Activated CD4-positive, alpha-beta T cell treated with anti-CD3 and anti-CD28 coated beads, Interleukin-2, amount 10 ng/mL, durations not matched to agents 7 days and 5 days (primary cell): ENCODE data around the gene VAV2. TPM values are rescaled to one million over a fixed set of nuclear protein-coding genes. Genes with fewer than 3 reads are reported as not detected.
"Not testable (repeated sequence)": the region's sequence is repeated elsewhere in the genome, so short reads cannot be mapped to it uniquely, and the experiment has no call there.

Source experiments
- CTCF ChIA-PET: fragments of 350-600 bp; sonication (Branson Sonifier 250); formaldehyde crosslinking; loops from one replicate; lab custom pipeline; 2021; ENCODE audit warnings: antibody characterized with exemption; lab: Charles Lee
- POLR2A ChIA-PET: fragments of 350-600 bp; sonication (Branson Sonifier 250); formaldehyde crosslinking; loops from one replicate; lab custom pipeline; 2021; ENCODE audit warnings: antibody characterized with exemption; lab: Charles Lee
- DNase-seq: peaks from one replicate; pipeline ENCODE4 v3.0.0-alpha.2; 2020
- H3K27ac Mint-ChIP-seq: one replicate; pipeline ENCODE4 v1.8.0; 2021; ENCODE audit warnings: mild to moderate bottlenecking, moderate library complexity, mixed read lengths
- H3K27me3 Mint-ChIP-seq: one replicate; pipeline ENCODE4 v1.8.0; 2021; ENCODE audit warnings: mixed read lengths
- H3K36me3 Mint-ChIP-seq: one replicate; pipeline ENCODE4 v1.8.0; 2021; ENCODE audit warnings: low read depth, mixed read lengths
- H3K4me1 Mint-ChIP-seq: one replicate; pipeline ENCODE4 v1.8.0; 2021; ENCODE audit warnings: mixed read lengths
- H3K4me3 Mint-ChIP-seq: one replicate; pipeline ENCODE4 v1.8.0; 2021; ENCODE audit warnings: mild to moderate bottlenecking, moderate library complexity, mixed read lengths
- H3K9me3 Mint-ChIP-seq: one replicate; pipeline ENCODE4 v1.8.0; 2021; ENCODE audit warnings: mixed read lengths
- total RNA-seq, 2 experiments: library from RNA; stranded (reverse); gene quantifications; one replicate each; pipeline ENCODE4 v1.2.3, GENCODE V29; 2021

Gene VAV2
- total RNA-seq, 2 experiments from 2014 or later = 6.2 TPM

DNA sequence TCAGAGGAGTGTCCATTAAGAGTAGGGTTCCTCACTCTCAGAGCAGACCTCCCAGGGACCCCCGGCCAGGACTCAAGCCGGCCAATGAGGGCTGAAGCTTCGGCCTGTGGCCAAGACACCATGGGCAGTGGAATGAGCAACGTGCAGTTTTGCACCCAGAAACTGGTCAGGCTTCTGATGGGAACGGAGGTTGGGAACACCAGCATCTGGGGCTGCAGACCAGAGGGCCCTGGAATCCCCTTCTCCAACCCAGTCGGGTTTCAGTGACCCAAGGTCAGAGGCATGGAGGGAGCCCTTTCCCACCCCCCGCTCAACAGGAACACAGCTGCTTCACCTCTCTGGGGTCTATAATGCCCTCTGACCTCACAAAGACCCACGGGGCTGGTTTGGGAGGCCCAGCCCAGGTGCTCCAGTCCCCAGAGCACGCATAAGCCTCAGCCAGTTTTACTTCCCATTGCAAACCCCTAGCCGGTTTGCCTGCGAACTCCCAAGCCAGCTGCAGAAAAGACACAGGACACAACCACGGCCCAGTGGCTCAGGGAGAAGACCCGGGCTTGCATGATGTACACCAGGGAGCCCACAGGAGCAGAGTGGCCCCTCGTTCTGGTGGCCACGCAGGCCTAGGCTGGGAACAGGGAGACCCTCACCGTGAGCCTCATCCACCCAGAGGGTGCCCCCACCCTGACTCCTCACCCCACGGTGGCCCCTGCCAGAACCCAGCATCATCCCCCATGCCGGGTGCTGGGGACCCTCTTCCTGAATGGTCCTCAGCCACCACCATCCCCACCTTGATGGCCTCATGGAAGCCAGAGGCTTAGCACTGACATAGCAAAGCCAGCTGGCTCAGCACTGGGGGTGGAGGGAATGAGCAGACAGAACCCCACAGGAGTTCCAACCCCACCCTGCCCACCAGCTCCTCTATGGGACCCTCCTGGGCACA, 30.6 kb downstream of the VAV2 start:
- no peaks in the 10 kb centered on the region for H3K36me3 Mint-ChIP-seq
- DNase-seq = no peak
- H3K4me1 Mint-ChIP-seq = peaks cover 3% of the 10 kb centered on the region
- peaks cover 8% of the 10 kb centered on the region for H3K9me3 Mint-ChIP-seq
- no peak overlapping the region for H3K4me3 Mint-ChIP-seq
- no peaks in the 10 kb centered on the region for H3K27me3 Mint-ChIP-seq
- ChIA-PET CTCF (interaction anchor here (1.4 kb wide), 1 partner anchor 10 kb away, joined by 3 read pairs; no protein-coding TSS in a partner anchor), POLR2A (no interaction called here)
- H3K27ac Mint-ChIP-seq = no peak overlapping the region

DNA sequence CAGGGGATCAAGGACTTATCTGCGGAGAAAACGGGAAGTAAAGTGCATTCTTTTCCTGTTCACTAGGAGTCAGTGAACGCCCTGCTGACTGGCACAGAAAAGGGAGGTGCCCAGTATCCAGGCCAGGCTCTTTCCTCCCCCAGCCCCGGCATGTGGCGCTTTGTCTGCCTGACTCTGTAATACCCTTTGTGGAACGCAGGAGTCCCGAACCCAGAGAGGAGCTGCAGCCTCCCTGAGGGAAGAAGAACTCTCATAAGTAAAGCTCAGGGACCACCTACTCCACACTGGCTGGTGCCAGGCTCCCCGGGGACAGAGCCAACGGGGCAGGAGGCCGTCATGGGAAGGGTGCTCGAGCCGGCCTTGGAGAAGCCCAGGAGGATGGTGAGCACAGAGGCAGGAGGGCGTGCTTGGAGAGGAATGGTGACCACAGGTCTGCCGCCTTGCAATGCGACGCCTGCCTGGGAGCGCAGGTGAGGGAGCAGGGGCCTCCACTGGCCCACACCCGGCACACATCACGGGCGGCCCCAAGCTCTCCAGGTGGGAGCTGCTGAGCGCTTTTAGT, 31.5 kb downstream of the VAV2 start:
- POLR2A ChIA-PET = no interaction called here
- Mint-ChIP-seq H3K36me3 (no peaks in the 10 kb centered on the region), H3K4me1 (peaks cover 9% of the 10 kb centered on the region), H3K27ac (no peak overlapping the region), H3K9me3 (peaks cover 8% of the 10 kb centered on the region), H3K27me3 (no peaks in the 10 kb centered on the region), H3K4me3 (no peak overlapping the region)
- CTCF ChIA-PET = no interaction called here
- no peak for DNase-seq

DNA sequence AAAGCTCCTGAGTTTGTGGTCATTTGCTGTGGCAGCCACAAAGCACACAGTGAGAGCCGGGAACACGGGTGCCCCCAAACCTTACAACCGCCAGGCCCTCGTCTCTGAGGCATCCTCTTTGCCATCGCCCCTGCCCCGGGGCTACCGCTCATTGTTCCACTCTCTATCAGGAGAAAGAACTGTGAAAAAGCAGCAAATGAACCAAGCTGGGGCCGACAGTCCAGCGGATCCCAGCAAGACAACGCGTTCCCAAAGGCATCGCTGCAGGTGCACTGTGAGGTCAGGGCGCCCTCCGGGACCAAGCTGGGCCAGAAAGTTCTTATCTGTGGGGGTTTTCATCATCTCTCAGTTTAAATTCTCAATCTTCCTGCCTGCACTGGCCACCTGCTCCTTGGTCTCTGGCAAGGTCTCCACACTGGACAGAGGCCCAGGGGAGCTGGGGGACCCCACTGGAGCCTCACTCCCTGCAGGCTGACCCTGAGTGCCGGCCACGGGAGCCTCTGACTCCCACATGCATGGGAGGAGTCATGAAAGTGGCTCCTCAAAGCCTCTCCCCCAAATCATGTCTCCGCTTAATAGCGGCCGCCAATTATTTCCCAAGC, 32.1 kb downstream of the VAV2 start:
- POLR2A ChIA-PET = no interaction called here
- H3K27ac Mint-ChIP-seq = no peak overlapping the region
- H3K27me3 Mint-ChIP-seq = no peaks in the 10 kb centered on the region
- no peaks in the 10 kb centered on the region for H3K36me3 Mint-ChIP-seq
- H3K4me1 Mint-ChIP-seq = peaks cover 10% of the 10 kb centered on the region
- peaks cover 8% of the 10 kb centered on the region for H3K9me3 Mint-ChIP-seq
- CTCF ChIA-PET = no interaction called here
- DNase-seq = no peak
- H3K4me3 Mint-ChIP-seq = no peak overlapping the region

- H3K4me1 Mint-ChIP-seq = peaks cover 18% of the 10 kb centered on the region
- ChIA-PET POLR2A (no interaction called here), CTCF (no interaction called here)
- DNase-seq = no peak
- H3K36me3 Mint-ChIP-seq = no peaks in the 10 kb centered on the region
- no peak overlapping the region for H3K27ac Mint-ChIP-seq
- H3K9me3 Mint-ChIP-seq = peaks cover 2% of the 10 kb centered on the region
- no peak overlapping the region for H3K4me3 Mint-ChIP-seq
- H3K27me3 Mint-ChIP-seq = no peaks in the 10 kb centered on the region
Measured at GRCh38 chr9:133959171-133959570, 33.0 kb downstream of the VAV2 start.

DNA sequence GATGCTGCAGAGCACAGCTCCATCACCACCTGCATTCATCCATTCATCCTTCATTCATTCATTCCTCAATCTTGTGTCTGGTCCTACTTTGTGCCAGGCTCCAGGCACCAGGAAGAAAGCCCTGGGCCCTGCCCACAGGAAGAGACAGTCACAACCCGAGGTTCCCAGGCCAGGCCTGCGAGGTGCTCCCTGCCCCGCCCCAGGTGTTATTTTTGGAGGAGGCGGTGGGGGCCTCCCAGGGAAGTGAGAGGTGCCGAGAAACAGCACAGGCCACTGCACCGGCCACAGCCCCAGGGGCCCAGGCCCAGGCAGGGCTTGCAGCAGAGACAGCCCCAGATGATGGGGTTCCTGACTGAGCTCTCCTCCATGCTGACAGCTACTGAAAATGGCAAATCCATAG, 33.4 kb downstream of the VAV2 start:
- peaks cover 18% of the 10 kb centered on the region for H3K4me1 Mint-ChIP-seq
- no peaks in the 10 kb centered on the region for H3K36me3 Mint-ChIP-seq
- CTCF ChIA-PET = no interaction called here
- DNase-seq = no peak
- H3K27me3 Mint-ChIP-seq = no peaks in the 10 kb centered on the region
- H3K4me3 Mint-ChIP-seq = no peak overlapping the region
- peaks cover 2% of the 10 kb centered on the region for H3K9me3 Mint-ChIP-seq
- H3K27ac Mint-ChIP-seq = no peak overlapping the region
- POLR2A ChIA-PET = no interaction called here

GRCh38 chr9:133957772-133958171, 34.4 kb downstream of the VAV2 start:
- H3K36me3 Mint-ChIP-seq, POLR2A ChIA-PET, DNase-seq, H3K9me3 Mint-ChIP-seq, H3K27me3 Mint-ChIP-seq, H3K4me3 Mint-ChIP-seq, CTCF ChIA-PET, H3K27ac Mint-ChIP-seq: not testable (repeated sequence)
- peaks cover 18% of the 10 kb centered on the region for H3K4me1 Mint-ChIP-seq

DNA sequence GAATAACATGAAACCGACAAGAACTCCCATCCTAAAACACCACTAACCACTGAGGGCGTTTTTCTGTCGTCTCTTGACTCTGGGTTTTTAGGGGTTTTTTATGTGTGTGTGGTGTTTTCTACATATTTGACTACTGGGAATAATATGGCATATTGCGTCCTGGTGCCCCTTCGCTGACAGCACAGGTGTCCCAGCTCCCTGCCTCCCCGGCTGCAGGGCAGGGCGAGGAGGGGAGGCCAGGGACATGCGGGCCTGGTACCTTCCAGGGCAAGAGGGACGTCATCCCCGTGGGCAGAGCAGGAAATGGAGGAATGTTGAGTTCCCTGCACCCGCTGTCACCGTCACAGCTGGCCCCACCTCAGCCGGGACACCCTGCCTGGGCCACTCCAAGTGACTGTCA, 34.8 kb downstream of the VAV2 start:
- no peak overlapping the region for H3K27ac Mint-ChIP-seq
- DNase-seq = no peak
- no peaks in the 10 kb centered on the region for H3K36me3 Mint-ChIP-seq
- H3K4me1 Mint-ChIP-seq = peaks cover 18% of the 10 kb centered on the region
- no peaks in the 10 kb centered on the region for H3K27me3 Mint-ChIP-seq
- POLR2A ChIA-PET = no interaction called here
- H3K9me3 Mint-ChIP-seq = no peaks in the 10 kb centered on the region
- H3K4me3 Mint-ChIP-seq = no peak overlapping the region
- CTCF ChIA-PET = no interaction called here

- H3K9me3 Mint-ChIP-seq = no peaks in the 10 kb centered on the region
- no peak overlapping the region for H3K4me3 Mint-ChIP-seq
- no peaks in the 10 kb centered on the region for H3K36me3 Mint-ChIP-seq
- H3K27ac Mint-ChIP-seq = peak overlapping the region; percentile 43
- ChIA-PET POLR2A (no interaction called here), CTCF (no interaction called here)
- H3K4me1 Mint-ChIP-seq = peaks cover 18% of the 10 kb centered on the region
- DNase-seq = no peak
- H3K27me3 Mint-ChIP-seq = no peaks in the 10 kb centered on the region
Measured at GRCh38 chr9:133956520-133957076, 35.5 kb downstream of the VAV2 start.

- Mint-ChIP-seq H3K4me3 (no peak overlapping the region), H3K4me1 (peaks cover 18% of the 10 kb centered on the region), H3K27me3 (no peaks in the 10 kb centered on the region), H3K27ac (peak overlapping the region; percentile 82), H3K36me3 (no peaks in the 10 kb centered on the region), H3K9me3 (no peaks in the 10 kb centered on the region)
- DNase-seq = peak; percentile 23
- ChIA-PET CTCF (interaction anchor here (1.2 kb wide), 1 partner anchor 15 kb away, joined by 4 read pairs; no protein-coding TSS in a partner anchor), POLR2A (no interaction called here)
Measured at GRCh38 chr9:133955821-133956411, 36.2 kb downstream of the VAV2 start.

DNA sequence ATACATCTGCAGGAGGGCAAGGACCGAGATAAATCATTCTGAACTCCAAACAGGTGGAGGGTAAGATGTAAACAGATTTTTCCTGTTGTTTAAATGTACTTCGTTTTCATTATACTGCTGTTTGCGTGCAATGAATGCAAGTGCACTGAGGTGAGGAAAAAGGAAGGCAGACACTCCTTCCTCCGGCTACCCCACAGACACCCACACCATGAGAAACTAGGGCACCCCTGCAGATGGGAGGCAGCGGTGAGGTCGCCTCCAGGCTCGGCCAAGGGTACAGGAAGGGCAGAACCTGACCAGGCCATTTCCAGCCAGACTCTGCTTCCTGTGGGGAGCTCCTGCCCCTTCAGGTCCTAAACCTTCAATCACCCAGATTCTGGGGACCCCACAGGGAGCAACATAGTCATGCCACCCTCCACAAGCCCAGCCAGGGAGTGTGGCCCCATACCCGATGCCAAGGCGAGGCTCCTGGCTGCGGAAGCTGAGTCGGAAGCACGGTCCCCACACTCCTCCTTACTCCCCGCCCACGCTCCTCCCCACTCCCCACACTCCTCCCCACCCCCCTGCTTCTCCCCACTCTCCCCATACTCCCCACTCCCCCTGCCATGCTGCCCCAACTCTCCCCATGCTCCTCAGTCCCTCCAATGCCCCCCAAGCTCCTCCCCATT, 37.1 kb downstream of the VAV2 start:
- ChIA-PET POLR2A (no interaction called here), CTCF (interaction anchor here (0.6 to 1.2 kb wide), 2 partner anchors 14 to 68 kb away, joined by 3 to 4 read pairs; no protein-coding TSS in a partner anchor)
- H3K4me1 Mint-ChIP-seq = peaks cover 18% of the 10 kb centered on the region
- peak overlapping the region; percentile 81 for H3K27ac Mint-ChIP-seq
- no peaks in the 10 kb centered on the region for H3K27me3 Mint-ChIP-seq
- peak overlapping the region; percentile 54 for H3K4me3 Mint-ChIP-seq
- DNase-seq = peak; percentile 11
- H3K36me3 Mint-ChIP-seq = no peaks in the 10 kb centered on the region
- H3K9me3 Mint-ChIP-seq = no peaks in the 10 kb centered on the region

DNA sequence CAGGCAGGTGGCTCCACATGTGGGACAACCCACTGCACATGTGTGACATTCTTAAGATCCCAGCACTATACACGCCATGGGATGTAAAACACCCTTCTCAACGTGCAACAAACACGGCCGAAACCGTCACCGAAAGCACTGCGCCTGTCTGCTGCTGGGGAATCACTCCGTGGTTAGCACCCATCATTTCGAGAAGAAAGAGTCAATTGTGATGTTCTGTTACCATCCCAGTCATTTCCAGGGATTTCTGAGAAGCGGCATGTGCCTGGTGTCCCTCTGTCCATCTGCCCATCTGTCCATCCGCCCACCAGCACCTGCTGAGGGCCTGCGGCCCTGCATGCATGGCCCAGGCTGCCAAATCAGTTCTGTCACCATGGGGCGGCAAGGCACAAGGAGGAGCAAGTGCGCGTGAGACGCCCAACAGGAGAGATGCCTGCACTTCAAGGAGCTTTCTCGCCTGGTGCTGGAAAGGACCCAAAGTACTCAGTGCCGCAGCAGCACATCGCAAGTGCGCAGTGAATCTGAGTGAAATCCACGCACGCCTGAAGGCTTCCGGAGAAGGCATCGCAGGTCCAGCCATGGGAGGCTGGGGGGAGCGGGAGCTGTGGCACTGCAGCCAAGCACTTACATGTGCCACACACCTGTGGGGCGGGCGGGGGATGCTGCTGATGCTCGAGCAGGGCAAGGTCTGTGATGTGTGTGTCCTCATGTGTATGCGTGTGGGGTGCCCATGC, 38.0 kb downstream of the VAV2 start:
- CTCF ChIA-PET = interaction anchor here (0.6 kb wide), 1 partner anchor 69 kb away, joined by 3 read pairs; no protein-coding TSS in a partner anchor
- Mint-ChIP-seq H3K4me1 (peaks cover 18% of the 10 kb centered on the region), H3K4me3 (no peak overlapping the region), H3K9me3 (no peaks in the 10 kb centered on the region), H3K27me3 (no peaks in the 10 kb centered on the region), H3K36me3 (no peaks in the 10 kb centered on the region), H3K27ac (peak overlapping the region; percentile 9)
- no peak for DNase-seq
- POLR2A ChIA-PET = no interaction called here

GRCh38 chr9:133953621-133953975, 38.5 kb downstream of the VAV2 start:
- H3K4me1 Mint-ChIP-seq = peaks cover 18% of the 10 kb centered on the region
- H3K4me3 Mint-ChIP-seq = no peak overlapping the region
- H3K9me3 Mint-ChIP-seq = no peaks in the 10 kb centered on the region
- ChIA-PET CTCF (no interaction called here), POLR2A (no interaction called here)
- no peaks in the 10 kb centered on the region for H3K36me3 Mint-ChIP-seq
- no peaks in the 10 kb centered on the region for H3K27me3 Mint-ChIP-seq
- no peak for DNase-seq
- H3K27ac Mint-ChIP-seq = no peak overlapping the region
